K562 (cell line): ENCODE measurements around the gene CCND3. TPM values are rescaled to one million over a fixed set of nuclear protein-coding genes. Genes with fewer than 3 reads are reported as not detected.
A peak's percentile ranks its signal among the peaks of the same experiment; 100 is the strongest.

ENCODE experiments used
- ARID3A ChIP-seq: IDR thresholded peaks from 2 replicates; pipeline ENCODE4 v1.6.1; 2012; ENCODE audit warnings: low read depth, low read length, improper control_type of control experiment, borderline replicate concordance
- BACH1 ChIP-seq: fragments of 200-800 bp; sonication (Bioruptor generic); IDR thresholded peaks from 2 replicates; pipeline ENCODE4 v1.6.1; 2016; ENCODE audit warnings: missing genetic modification characterization, missing compliant biosample characterization
- BCL6 ChIP-seq: fragments of 250-450 bp; sonication (Bioruptor Pico); IDR thresholded peaks from 2 replicates; pipeline ENCODE4 v1.4.0; 2020
- FOXA3 ChIP-seq, 2 experiments: fragments of 450-650 bp in 1 of 2; sonication (generic) in 1 of 2; formaldehyde crosslinking; IDR thresholded peaks in 1 of 2; conservative IDR thresholded peaks in 1 of 2; 2 replicates each; pipeline versions ENCODE4 v1.4.0 to v1.8.0; 2020 to 2022; ENCODE audit warnings: mild to moderate bottlenecking in 2 of 2, missing genetic modification reagents in 1 of 2
- HLTF ChIP-seq: fragments of 450-650 bp; IDR thresholded peaks from 2 replicates; pipeline ENCODE4 v1.6.1; 2016
- NCOA1 ChIP-seq: fragments of 450-650 bp; IDR thresholded peaks from 2 replicates; pipeline ENCODE4 v1.6.1; 2016; ENCODE audit warnings: low read depth
- NCOA6 ChIP-seq: fragments of 450-650 bp; IDR thresholded peaks from 2 replicates; pipeline ENCODE4 v1.6.1; 2017; ENCODE audit warnings: mild to moderate bottlenecking
- POLR2A ChIP-seq: fragments of 450-650 bp; conservative IDR thresholded peaks from 2 replicates; pipeline ENCODE4 v1.6.1; 2016
- PRMT5 ChIP-seq: sonication (generic); formaldehyde crosslinking; IDR thresholded peaks from 2 replicates; pipeline ENCODE4 v1.5.0; 2020; ENCODE audit warnings: missing genetic modification reagents
- PRPF4 ChIP-seq: fragments of 200-400 bp; formaldehyde crosslinking; IDR thresholded peaks from one replicate; pipeline ENCODE4 v1.6.1; 2017; ENCODE audit warnings: low read length, low read depth, mild to moderate bottlenecking; ENCODE audit not compliant: insufficient read depth, poor library complexity, severe bottlenecking
- RBFOX2 ChIP-seq: fragments of 200-400 bp; formaldehyde crosslinking; IDR thresholded peaks from 2 replicates; pipeline ENCODE4 v1.6.1; 2017; ENCODE audit warnings: low read depth, mild to moderate bottlenecking, low read length, moderate library complexity
- SAFB ChIP-seq: fragments of 200-400 bp; formaldehyde crosslinking; IDR thresholded peaks from 2 replicates; pipeline ENCODE4 v1.6.1; 2017; ENCODE audit warnings: low read depth, low read length, borderline replicate concordance
- SLC30A9 ChIP-seq: fragments of 250-450 bp; sonication (Bioruptor Pico); IDR thresholded peaks from 2 replicates; pipeline ENCODE4 v1.8.0; 2022; ENCODE audit warnings: mild to moderate bottlenecking, moderate library complexity
- SP1 ChIP-seq: sonication (generic); formaldehyde crosslinking; IDR thresholded peaks from 2 replicates; pipeline ENCODE4 v1.8.1; 2022; ENCODE audit warnings: mild to moderate bottlenecking, missing genetic modification reagents
- TSHZ1 ChIP-seq: fragments of 250-450 bp; sonication (Bioruptor Pico); IDR thresholded peaks from 2 replicates; pipeline ENCODE4 v1.4.0; 2020; ENCODE audit warnings: mild to moderate bottlenecking, moderate library complexity
- XRCC5 ChIP-seq: fragments of 200-400 bp; formaldehyde crosslinking; IDR thresholded peaks from 2 replicates; pipeline ENCODE4 v1.6.1; 2017; ENCODE audit warnings: low read depth, mild to moderate bottlenecking, low read length
- YY1 ChIP-seq, 3 experiments: IDR thresholded peaks; 2 replicates each; pipeline ENCODE4 v1.6.1; 2011; ENCODE audit warnings: low read length in 2 of 3, mild to moderate bottlenecking in 2 of 3, moderate library complexity in 2 of 3, borderline replicate concordance in 1 of 3, control low read depth in 1 of 3, low read depth in 1 of 3; ENCODE audit not compliant: insufficient read depth in 3 of 3, insufficient replicate concordance in 2 of 3, control insufficient read depth in 1 of 3, insufficient read length in 1 of 3; ENCODE audit errors: extremely low read depth in 1 of 3
- ZC3H4 ChIP-seq: sonication (generic); formaldehyde crosslinking; IDR thresholded peaks from 2 replicates; pipeline ENCODE4 v1.9.0; 2021; ENCODE audit warnings: missing genetic modification reagents, borderline replicate concordance
- polyA plus RNA-seq, 8 experiments: library from polyadenylated mRNA; depleted of rRNA in 4 of 8; stranded (reverse) in 5 of 8; unstranded in 3 of 8; fragments of >200 nt; fragmentation: Nextera tagmentation in 2 of 8; fragmentation: Illumina TruSeq in 1 of 8; extraction: Ambion mirVana in 2 of 8; extraction: Trizol in 1 of 8; gene quantifications; 2 replicates each; pipeline versions ENCODE4 v1.2.1 to v1.2.3, GENCODE V29; 2011 to 2014; ENCODE audit warnings: inconsistent platforms in 1 of 8, missing spikeins in 1 of 8
- total RNA-seq, 7 experiments: library from RNA; depleted of rRNA in 6 of 7; stranded (reverse); fragments of >200 nt in 6 of 7; fragmentation: Illumina TruSeq in 2 of 7; extraction: Trizol in 2 of 7; gene quantifications; 2 replicates each; pipeline versions ENCODE4 v1.2.1 to v1.2.3, GENCODE V29; 2011 to 2021; ENCODE audit warnings: low replicate concordance in 1 of 7
- TF ChIP-seq, protein P1 (sequence below): fragments of 250-450 bp; sonication (Bioruptor Pico); IDR thresholded peaks from 2 replicates; pipeline ENCODE4 v1.4.0; 2020; ENCODE audit warnings: mild to moderate bottlenecking

CCND3 gene
- total and polyA plus RNA-seq, 9 of the 15 experiments (the other 6 are each of a cell fraction or from before 2014, with no cell fraction given), result 21.5 to 204 (median 97.4) TPM

- TF ChIP-seq PRMT5 (CRISPR knock-in tag) (0 out of 2 replicates have a peak, but pooled peaks have one; percentile 53), NCOA1 (no peak), BCL6 (no peak), NCOA6 (no peak), XRCC5 (0 out of 2 replicates have a peak, but pooled peaks have one; percentile 10), YY1 (IDR thresholded peaks at IDR 0.05; ENCODE audit: borderline replicate concordance in 1 of 3, control insufficient read depth in 1 of 3, extremely low read depth in 1 of 3, insufficient read depth in 3 of 3, insufficient read length in 1 of 3, insufficient replicate concordance in 2 of 3, low read depth in 1 of 3, low read length in 2 of 3) (peak in 1 of 3 experiments; percentile 25), ZC3H4 (CRISPR knock-in tag) (0 out of 2 replicates have a peak, but pooled peaks have one; percentile 23), TSHZ1 (CRISPR knock-in tag) (no peak), FOXA3 (CRISPR knock-in tag; conservative IDR thresholded peaks at IDR 0.05 in 1 of 2, IDR thresholded peaks at IDR 0.05 in 1 of 2) (peak in 1 of 2 experiments; percentile 71; a peak in 1 of 4 replicates), RBFOX2 (peak; percentile 77), ARID3A (0 out of 2 replicates have a peak, but pooled peaks have one; percentile 32), SP1 (CRISPR knock-in tag) (peak; percentile 59), SLC30A9 (CRISPR knock-in tag) (0 out of 2 replicates have a peak, but pooled peaks have one; percentile 49), PRPF4 (no peak), HLTF (peak; percentile 61; the same call in 1 of the 2 replicates), SAFB (0 out of 2 replicates have a peak, but pooled peaks have one; percentile 55), POLR2A (peak; percentile 70), BACH1 (tag) (no peak)
- TF ChIP-seq, protein P1, sequence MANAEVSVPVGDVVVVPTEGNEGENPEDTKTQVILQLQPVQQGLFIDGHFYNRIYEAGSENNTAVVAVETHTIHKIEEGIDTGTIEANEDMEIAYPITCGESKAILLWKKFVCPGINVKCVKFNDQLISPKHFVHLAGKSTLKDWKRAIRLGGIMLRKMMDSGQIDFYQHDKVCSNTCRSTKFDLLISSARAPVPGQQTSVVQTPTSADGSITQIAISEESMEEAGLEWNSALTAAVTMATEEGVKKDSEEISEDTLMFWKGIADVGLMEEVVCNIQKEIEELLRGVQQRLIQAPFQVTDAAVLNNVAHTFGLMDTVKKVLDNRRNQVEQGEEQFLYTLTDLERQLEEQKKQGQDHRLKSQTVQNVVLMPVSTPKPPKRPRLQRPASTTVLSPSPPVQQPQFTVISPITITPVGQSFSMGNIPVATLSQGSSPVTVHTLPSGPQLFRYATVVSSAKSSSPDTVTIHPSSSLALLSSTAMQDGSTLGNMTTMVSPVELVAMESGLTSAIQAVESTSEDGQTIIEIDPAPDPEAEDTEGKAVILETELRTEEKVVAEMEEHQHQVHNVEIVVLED (CRISPR knock-in tag), result peak; percentile 88
Observed at GRCh38 chr6:41941280-41942066, at the start of gene CCND3 (continued).
